Ectodermal cell (in vitro differentiated cells): ENCODE measurements around the gene CDS2.

Experiments
- H3K27ac ChIP-seq: 2 replicates; pipeline ENCODE4 v1.7.0; 2013; ENCODE audit warnings: mild to moderate bottlenecking, low read depth, low read length; ENCODE audit not compliant: insufficient read depth, poor library complexity, severe bottlenecking
- H3K27me3 ChIP-seq: 2 replicates; pipeline ENCODE4 v1.7.0; 2013; ENCODE audit warnings: mild to moderate bottlenecking, low read length; ENCODE audit not compliant: insufficient read depth, control insufficient read depth, poor library complexity, severe bottlenecking
- H3K36me3 ChIP-seq: one replicate; pipeline ENCODE4 v1.7.0; 2013; ENCODE audit warnings: low read length; ENCODE audit not compliant: control insufficient read depth, insufficient read depth
- H3K4me1 ChIP-seq: one replicate; pipeline ENCODE4 v1.7.0; 2013; ENCODE audit warnings: low read length; ENCODE audit not compliant: control insufficient read depth, insufficient read depth
- H3K4me3 ChIP-seq: 2 replicates; pipeline ENCODE4 v1.7.0; 2013; ENCODE audit warnings: low read depth, low read length, control low read depth; ENCODE audit not compliant: insufficient read depth
- H3K9me3 ChIP-seq: 2 replicates; pipeline ENCODE4 v1.7.0; 2013; ENCODE audit warnings: mild to moderate bottlenecking, low read length, moderate library complexity; ENCODE audit not compliant: control insufficient read depth
- WGBS, 2 experiments: methylation state at CpG; one replicate each; pipeline ENCODE4 v1.1.7; 2013; ENCODE audit warnings: missing lambda C conversion rate in 2 of 2; 5-methylcytosine and 5-hydroxymethylcytosine counted together

Gene CDS2

GRCh38 chr20:5189917-5190316 lies 63.1 kb downstream of the CDS2 start:
- Histone ChIP-seq H3K36me3 (peaks cover 24% of the 10 kb centered on the region), H3K27ac (no peak overlapping the region), H3K9me3 (no peaks in the 10 kb centered on the region), H3K4me3 (no peak overlapping the region), H3K4me1 (peaks cover 18% of the 10 kb centered on the region), H3K27me3 (no peaks in the 10 kb centered on the region)
- 96 to 97% methylated on average over 6 of the region's 6 CpGs for WGBS, 2 experiments

DNA sequence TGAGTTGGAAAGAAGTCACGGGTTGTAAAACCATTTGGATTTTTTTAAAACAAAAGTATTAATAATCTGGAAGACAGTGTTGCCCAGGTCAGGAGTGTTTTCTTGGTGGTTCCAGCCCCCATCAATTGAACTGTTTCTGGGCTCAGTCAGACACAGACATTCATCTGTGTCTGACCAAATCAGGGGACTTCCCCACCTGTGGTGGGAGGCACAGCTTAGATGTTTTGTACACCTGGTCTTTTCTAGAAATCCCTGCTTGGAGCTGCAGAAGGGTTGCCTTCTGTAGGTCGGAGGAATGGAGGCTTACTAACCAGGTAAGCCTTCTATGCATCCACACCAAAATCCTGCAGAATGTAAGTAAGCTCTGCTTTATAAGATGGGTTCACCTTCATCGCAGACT lies 63.6 kb downstream of the CDS2 start:
- no peaks in the 10 kb centered on the region for H3K9me3 ChIP-seq
- H3K27me3 ChIP-seq, result no peaks in the 10 kb centered on the region
- WGBS, 2 experiments, result 96% methylated on average over 3 of the region's 3 CpGs
- H3K36me3 ChIP-seq, result peaks cover 21% of the 10 kb centered on the region
- H3K4me1 ChIP-seq, result peaks cover 18% of the 10 kb centered on the region
- H3K27ac ChIP-seq, result no peak overlapping the region
- H3K4me3 ChIP-seq, result no peak overlapping the region

DNA sequence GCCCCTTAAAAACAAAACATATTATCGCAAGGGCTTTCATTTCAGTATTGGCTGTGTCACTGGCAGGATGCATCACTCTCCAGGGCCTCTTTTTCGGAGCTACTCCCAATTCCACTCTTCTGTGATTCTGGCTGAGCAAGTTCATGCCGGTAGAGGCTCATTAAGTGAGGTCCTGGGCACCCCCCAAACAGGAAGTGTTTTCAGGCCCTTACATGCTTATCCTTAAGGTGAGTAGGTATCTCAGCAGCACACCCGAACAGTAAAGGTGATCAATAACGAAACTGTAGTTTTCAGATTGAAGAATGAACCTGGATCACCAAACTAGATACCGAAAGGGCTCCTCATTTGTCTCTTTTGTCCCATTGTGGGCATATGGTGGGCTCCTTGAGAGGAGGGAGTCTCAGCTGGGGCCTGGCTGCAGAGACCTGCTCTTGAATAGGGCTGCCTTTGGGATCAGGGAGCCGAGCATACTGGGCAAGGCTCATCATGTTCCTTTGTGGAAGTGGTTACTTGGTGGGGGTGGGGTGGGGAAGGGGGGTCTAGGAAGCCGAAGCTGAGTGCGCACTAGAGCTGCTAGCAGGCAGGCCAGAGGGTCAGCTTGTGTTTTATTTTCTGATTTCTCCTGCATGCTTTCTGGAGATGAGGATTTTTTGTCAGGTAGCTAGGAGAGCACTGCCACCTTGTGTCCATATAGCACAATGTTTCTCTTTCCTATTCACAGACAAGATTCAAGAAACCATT lies 65.2 kb downstream of the CDS2 start:
- Histone ChIP-seq H3K9me3 (no peaks in the 10 kb centered on the region), H3K27ac (no peak overlapping the region), H3K4me1 (peaks cover 29% of the 10 kb centered on the region), H3K4me3 (no peak overlapping the region), H3K27me3 (no peaks in the 10 kb centered on the region), H3K36me3 (peaks cover 13% of the 10 kb centered on the region)
- WGBS, 2 experiments, result 64 to 67% methylated on average over 9 of the region's 9 CpGs

GRCh38 chr20:5192570-5193431 lies 66.0 kb downstream of the CDS2 start:
- Histone ChIP-seq H3K36me3 (peaks cover 13% of the 10 kb centered on the region), H3K9me3 (no peaks in the 10 kb centered on the region), H3K4me1 (peaks cover 28% of the 10 kb centered on the region), H3K4me3 (no peak overlapping the region), H3K27me3 (no peaks in the 10 kb centered on the region), H3K27ac (no peak overlapping the region)
- 84 to 86% methylated on average over 9 of the region's 9 CpGs for WGBS, 2 experiments

- H3K4me1 ChIP-seq, result peaks cover 16% of the 10 kb centered on the region
- H3K9me3 ChIP-seq, result no peaks in the 10 kb centered on the region
- H3K4me3 ChIP-seq, result no peak overlapping the region
- WGBS, 2 experiments, result 82 to 83% methylated on average over 4 of the region's 4 CpGs
- H3K27me3 ChIP-seq, result no peaks in the 10 kb centered on the region
- no peak overlapping the region for H3K27ac ChIP-seq
- peaks cover 8% of the 10 kb centered on the region for H3K36me3 ChIP-seq
Observed at GRCh38 chr20:5195655-5196054, 68.8 kb downstream of the CDS2 start.

GRCh38 chr20:5196149-5196548 lies 69.3 kb downstream of the CDS2 start:
- no peaks in the 10 kb centered on the region for H3K9me3 ChIP-seq
- no peak overlapping the region for H3K27ac ChIP-seq
- H3K4me1 ChIP-seq, result peaks cover 16% of the 10 kb centered on the region
- WGBS, 2 experiments, result 38 to 47% methylated on average over 4 of the region's 4 CpGs
- peaks cover 8% of the 10 kb centered on the region for H3K36me3 ChIP-seq
- no peaks in the 10 kb centered on the region for H3K27me3 ChIP-seq
- no peak overlapping the region for H3K4me3 ChIP-seq

DNA sequence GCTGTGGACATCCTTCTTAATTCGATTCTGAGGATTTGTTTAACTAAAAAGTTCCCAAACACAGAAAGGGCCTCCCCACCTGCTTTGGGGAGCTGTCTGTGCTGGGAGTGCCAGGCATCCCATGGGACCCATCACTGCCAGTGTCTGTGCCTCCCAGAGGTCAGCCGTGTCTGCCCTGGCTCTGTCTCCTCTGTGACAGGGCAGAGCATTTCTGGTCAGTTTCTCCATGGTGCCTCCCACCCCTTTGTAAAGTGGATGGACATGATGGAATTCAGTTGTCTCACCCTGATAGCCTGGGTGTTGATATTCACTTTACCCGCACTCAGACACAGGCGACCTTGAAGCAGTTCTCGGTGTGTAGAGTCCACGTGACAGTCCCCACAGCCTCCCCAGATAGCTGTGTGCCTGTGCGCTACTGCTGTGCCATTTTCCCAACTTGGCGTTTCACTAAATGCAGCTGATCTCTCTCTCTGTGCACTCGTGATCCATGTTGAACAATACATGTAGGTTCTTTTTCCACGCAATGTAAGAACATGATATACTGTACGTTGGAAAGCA lies 70.5 kb downstream of the CDS2 start:
- Histone ChIP-seq H3K27ac (no peak overlapping the region), H3K4me3 (no peak overlapping the region), H3K4me1 (peaks cover 10% of the 10 kb centered on the region), H3K27me3 (no peaks in the 10 kb centered on the region), H3K9me3 (no peaks in the 10 kb centered on the region), H3K36me3 (peaks cover 8% of the 10 kb centered on the region)
- WGBS, 2 experiments, result 83 to 86% methylated on average over 10 of the region's 11 CpGs

- WGBS, 2 experiments, result 92 to 94% methylated on average over 10 of the region's 10 CpGs
- no peaks in the 10 kb centered on the region for H3K9me3 ChIP-seq
- H3K4me3 ChIP-seq, result no peak overlapping the region
- no peaks in the 10 kb centered on the region for H3K27me3 ChIP-seq
- no peak overlapping the region for H3K27ac ChIP-seq
- H3K4me1 ChIP-seq, result peaks cover 10% of the 10 kb centered on the region
- H3K36me3 ChIP-seq, result peaks cover 6% of the 10 kb centered on the region
Observed at GRCh38 chr20:5197847-5198650, 71.2 kb downstream of the CDS2 start.

DNA sequence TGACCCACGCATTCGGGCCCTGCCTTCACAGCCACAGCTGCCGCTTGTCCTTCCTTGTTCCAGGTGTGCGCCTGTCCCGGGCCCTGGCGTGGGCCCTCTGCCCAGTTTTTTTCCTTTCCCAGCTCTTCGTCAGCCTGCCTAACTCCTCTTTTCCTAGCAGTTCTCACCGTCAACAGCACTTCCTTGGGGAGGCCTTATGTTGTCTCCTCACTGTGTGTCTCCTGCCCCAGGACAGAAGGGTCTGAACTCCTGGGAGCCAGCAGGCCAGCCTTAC lies 71.8 kb downstream of the CDS2 start:
- 95% methylated on average over 8 of the region's 8 CpGs for WGBS, 2 experiments
- no peak overlapping the region for H3K27ac ChIP-seq

GRCh38 chr20:5203380-5203779 lies 76.6 kb downstream of the CDS2 start:
- Histone ChIP-seq H3K36me3 (no peaks in the 10 kb centered on the region), H3K9me3 (no peaks in the 10 kb centered on the region), H3K27me3 (no peaks in the 10 kb centered on the region), H3K4me3 (no peak overlapping the region), H3K27ac (no peak overlapping the region), H3K4me1 (no peaks in the 10 kb centered on the region)
- 93 to 94% methylated on average over 4 of the region's 4 CpGs for WGBS, 2 experiments

More for the DNA sequence above, 71.8 kb downstream of the CDS2 start:
- Histone ChIP-seq H3K36me3 (peaks cover 5% of the 10 kb centered on the region), H3K4me1 (peaks cover 10% of the 10 kb centered on the region), H3K27me3 (no peaks in the 10 kb centered on the region), H3K4me3 (no peak overlapping the region), H3K9me3 (no peaks in the 10 kb centered on the region)
